GM12878 (cell line): Measurements from ENCODE around the gene BAIAP2L1. TPM values are rescaled to one million over a fixed set of nuclear protein-coding genes. Genes with fewer than 3 reads are reported as not detected.

Experiments used
- ATAC-seq: fragments of 200-7000 bp; cut with Tn5 transposase; 3 replicates; pipeline ENCODE4 v1.9.1; 2020; ENCODE audit warnings: mild to moderate bottlenecking, moderate library complexity
- BruUV-seq: library from RNA; stranded (reverse); fragments of 400-500 nt; replicated peaks from 2 replicates; lab custom pipeline; 2021; lab: Mats Ljungman, UMichigan
- CTCF ChIA-PET: fragments of 300-600 bp; sonication (Branson Sonifier 250); formaldehyde crosslinking; extraction: SDS; loops from one replicate; lab custom pipeline; 2021; ENCODE audit warnings: inconsistent platforms; lab: Yijun Ruan, JAX
- POLR2A ChIA-PET: fragments of 350-600 bp; formaldehyde crosslinking; extraction: SDS; loops from one replicate; lab custom pipeline; 2021; ENCODE audit warnings: inconsistent platforms; lab: Charles Lee
- RAD21 ChIA-PET: fragments of 300-600 bp; sonication (Branson Sonifier 250); formaldehyde crosslinking; loops from one replicate; lab custom pipeline; 2023; ENCODE audit warnings: antibody characterized with exemption; ENCODE audit not compliant: unreplicated experiment; lab: Charles Lee
- SMC1A ChIA-PET: fragments of 300-600 bp; sonication (Branson Sonifier 250); formaldehyde crosslinking; loops from one replicate; lab custom pipeline; 2023; ENCODE audit not compliant: unreplicated experiment, uncharacterized antibody; lab: Charles Lee
- DNase-seq: peaks from one replicate; pipeline ENCODE4 v3.0.0-alpha.2; 2011; ENCODE audit warnings: low read depth, low spot score
- FAIRE-seq: peaks from 3 replicates; lab custom pipeline; 2011; peaks lifted over from hg19 to GRCh38; lab: Jason Lieb, UNC
- H2AFZ ChIP-seq: 2 replicates; pipeline ENCODE4 v1.6.0; 2011; ENCODE audit warnings: low read depth, low read length, control low read depth; ENCODE audit not compliant: control insufficient read depth
- H3K27ac ChIP-seq: 2 replicates; pipeline ENCODE4 v1.5.1; 2011; ENCODE audit warnings: control low read depth; ENCODE audit not compliant: control insufficient read depth, insufficient read depth
- H3K27me3 ChIP-seq, 2 experiments: replicated peaks in 1 of 2; 2 replicates each; pipeline versions ENCODE4 v1.6.0 to v1.6.1; 2011; ENCODE audit warnings: low read length in 1 of 2; ENCODE audit not compliant: control insufficient read depth in 2 of 2, insufficient read depth in 2 of 2
- H3K36me3 ChIP-seq, 2 experiments: 2 replicates each; pipeline ENCODE4 v1.5.1; 2011; ENCODE audit warnings: low read length in 1 of 2; ENCODE audit not compliant: control insufficient read depth in 2 of 2, insufficient read depth in 2 of 2
- H3K4me1 ChIP-seq: 2 replicates; pipeline ENCODE4 v1.6.1; 2011; ENCODE audit warnings: mild to moderate bottlenecking, low read length, moderate library complexity, mixed read lengths; ENCODE audit not compliant: control insufficient read depth, insufficient read depth
- H3K4me2 ChIP-seq: 2 replicates; pipeline ENCODE4 v1.6.0; 2011; ENCODE audit warnings: control low read depth; ENCODE audit not compliant: control insufficient read depth, insufficient read depth
- H3K4me3 ChIP-seq: fragments of 200-600 bp; sonication (generic); 2 replicates; pipeline ENCODE4 v1.5.1; 2016
- H3K79me2 ChIP-seq: 2 replicates; pipeline ENCODE4 v1.6.0; 2011; ENCODE audit warnings: low read length; ENCODE audit not compliant: control insufficient read depth, insufficient read depth
- H3K9ac ChIP-seq: 2 replicates; pipeline ENCODE4 v1.8.0; 2011; ENCODE audit warnings: low read length, control low read depth, mixed read lengths; ENCODE audit not compliant: control insufficient read depth, insufficient read depth
- H3K9me3 ChIP-seq: replicated peaks from 3 replicates; pipeline ENCODE4 v1.5.1; 2011; ENCODE audit warnings: mild to moderate bottlenecking, low read length; ENCODE audit not compliant: control insufficient read depth, insufficient read depth
- H4K20me1 ChIP-seq: 2 replicates; pipeline ENCODE4 v1.6.0; 2011; ENCODE audit not compliant: control insufficient read depth, insufficient read depth
- ASH2L ChIP-seq: fragments of 300-600, 200-600 bp; sonication (generic); IDR thresholded peaks from 2 replicates; pipeline ENCODE4 v1.6.1; 2017; ENCODE audit warnings: low read depth, mild to moderate bottlenecking, borderline replicate concordance
- EED ChIP-seq: sonication (generic); IDR thresholded peaks from 2 replicates; pipeline ENCODE4 v1.6.1; 2016; ENCODE audit warnings: antibody characterized with exemption, low read depth
- ESRRA ChIP-seq: IDR thresholded peaks from 2 replicates; pipeline ENCODE4 v1.6.1; 2012; ENCODE audit warnings: mild to moderate bottlenecking, low read length, improper control_type of control experiment
- GABPA ChIP-seq: IDR thresholded peaks from 2 replicates; pipeline ENCODE4 v1.6.1; 2014; ENCODE audit warnings: antibody characterized with exemption, low read depth, mild to moderate bottlenecking, inconsistent platforms
- IRF3 ChIP-seq: fragments of 450-650 bp; IDR thresholded peaks from 2 replicates; pipeline ENCODE4 v1.6.1; 2014; ENCODE audit warnings: mild to moderate bottlenecking
- MEF2A ChIP-seq: IDR thresholded peaks from 2 replicates; pipeline ENCODE4 v1.6.1; 2011; ENCODE audit warnings: low read depth, mild to moderate bottlenecking, low read length, moderate library complexity; ENCODE audit not compliant: insufficient read depth
- MTA3 ChIP-seq: IDR thresholded peaks from 2 replicates; pipeline ENCODE4 v1.6.1; 2012; ENCODE audit warnings: low read length, inconsistent platforms, borderline replicate concordance
- MXI1 ChIP-seq: fragments of 150-350 bp; IDR thresholded peaks from 2 replicates; pipeline ENCODE4 v1.6.1; 2011; ENCODE audit warnings: low read depth, mild to moderate bottlenecking, inconsistent platforms, low read length, improper control_type of control experiment
- NR2C2 ChIP-seq: IDR thresholded peaks from 2 replicates; pipeline ENCODE4 v1.6.1; 2011; ENCODE audit warnings: borderline replicate concordance, low read depth; ENCODE audit not compliant: control insufficient read depth, insufficient read length
- PAX8 ChIP-seq: fragments of 450-650 bp; IDR thresholded peaks from 2 replicates; pipeline ENCODE4 v1.6.1; 2017; ENCODE audit warnings: mild to moderate bottlenecking, moderate library complexity
- RAD51 ChIP-seq: fragments of 450-650 bp; IDR thresholded peaks from 2 replicates; pipeline ENCODE4 v1.6.1; 2016; ENCODE audit warnings: moderate library complexity, mild to moderate bottlenecking, inconsistent platforms
- RELB ChIP-seq: fragments of 450-650 bp; IDR thresholded peaks from 2 replicates; pipeline ENCODE4 v1.6.1; 2017; ENCODE audit warnings: low read depth, mild to moderate bottlenecking, moderate library complexity
- SIX5 ChIP-seq: IDR thresholded peaks from 2 replicates; pipeline ENCODE4 v1.6.1; 2011; ENCODE audit warnings: mild to moderate bottlenecking, low read depth, low read length, moderate library complexity; ENCODE audit not compliant: severe bottlenecking
- ZNF384 ChIP-seq: IDR thresholded peaks from 2 replicates; pipeline ENCODE4 v1.6.1; 2012; ENCODE audit warnings: low read depth, mild to moderate bottlenecking, low read length, improper control_type of control experiment, borderline replicate concordance
- WGBS: methylation state at CpG from one replicate; pipeline ENCODE4 v1.1.6; 2016; ENCODE audit warnings: low lambda C conversion rate; ENCODE audit not compliant: insufficient replicate concordance, insufficient coverage; ENCODE audit errors: missing lambda C conversion rate; 5-methylcytosine and 5-hydroxymethylcytosine counted together
- in situ Hi-C: fragments of 300-500 bp; cut with MboI; formaldehyde crosslinking; loops from 9 replicates; pipeline ENCODE4 v1.14.3; 2018; ENCODE audit warnings: mixed read lengths
- intact Hi-C: fragments of 100-400 bp; cut with micrococcal nuclease; formaldehyde crosslinking; loops from one replicate; pipeline ENCODE4 v1.14.2; 2022; ENCODE audit not compliant: unreplicated experiment
- polyA plus RNA-seq, 11 experiments: library from polyadenylated mRNA; depleted of rRNA in 4 of 11; unstranded in 6 of 11; stranded (reverse) in 5 of 11; fragments of >200 nt; fragmentation: Nextera tagmentation in 4 of 11; fragmentation: Illumina TruSeq in 1 of 11; extraction: Ambion mirVana in 4 of 11; extraction: Trizol in 1 of 11; gene quantifications; 1 replicate in 1 of 11; 2 replicates in 10 of 11; pipeline versions ENCODE4 v1.2.1 to v1.2.3, GENCODE V29; 2011 to 2016; ENCODE audit warnings: inconsistent platforms in 2 of 11, missing spikeins in 2 of 11, low read depth in 1 of 11
- total RNA-seq, 4 experiments: library from RNA; depleted of rRNA in 3 of 4; stranded (reverse); fragments of >200 nt in 3 of 4; fragmentation: Illumina TruSeq in 1 of 4; extraction: Trizol in 1 of 4; gene quantifications; 2 replicates each; pipeline versions ENCODE4 v1.2.1 to v1.2.3, GENCODE V29; 2013 to 2021

BAIAP2L1 gene
- total and polyA plus RNA-seq, 10 of the 15 experiments (the other 5 are each of a cell fraction or from before 2014, with no cell fraction given), result 8.9 to 60.2 (median 35.7) TPM

DNA sequence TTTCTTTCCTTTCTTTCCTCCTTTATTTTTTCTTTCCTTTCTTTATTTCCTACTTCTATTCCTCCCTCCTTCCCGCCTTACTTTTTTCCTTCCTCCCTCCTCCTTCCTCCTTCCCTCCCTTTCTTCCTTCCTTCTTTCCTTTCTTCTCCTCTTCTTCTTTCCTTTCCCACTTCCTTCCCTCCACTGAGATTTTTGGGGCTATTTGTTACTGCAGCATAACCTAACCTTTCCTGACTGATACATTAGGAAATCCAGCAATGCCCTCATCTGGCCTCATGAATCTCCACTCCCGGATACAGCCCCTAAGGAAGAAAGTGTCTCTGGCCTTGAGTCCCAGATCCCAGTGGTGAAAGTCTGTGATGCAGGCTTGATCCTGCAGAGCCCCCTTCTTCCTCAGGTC, 38.6 kb upstream of the BAIAP2L1 start (continued):
- TF ChIP-seq ESRRA, result no peak
- no peak for TF ChIP-seq GABPA
- no peak for TF ChIP-seq EED
- no peak for TF ChIP-seq RELB
- TF ChIP-seq ASH2L, result no peak
- TF ChIP-seq SIX5, result no peak

GRCh38 chr7:98434087-98434486, 33.2 kb upstream of the BAIAP2L1 start:
- H3K4me1 ChIP-seq, result no peaks in the 10 kb centered on the region
- no peak overlapping the region for H2AFZ ChIP-seq
- DNase-seq (no peak), ATAC-seq (no peak), FAIRE-seq (no peak)
- H3K9me3 ChIP-seq, result no peaks in the 10 kb centered on the region; the same call in 2 of the 3 replicates
- WGBS, result 42% methylated on average over 8 of the region's 10 CpGs
- H3K36me3 ChIP-seq, result no peaks in the 10 kb centered on the region
- H3K27ac ChIP-seq, result no peak overlapping the region
- no peak overlapping the region for H3K4me3 ChIP-seq
- ChIA-PET POLR2A (no interaction called here), RAD21 (interaction anchor here (1.0 to 2.2 kb wide), 3 partner anchors 308 to 403 kb away, joined by 3 to 6 read pairs (median 5); no protein-coding TSS in a partner anchor), CTCF (interaction anchor here (0.6 to 12.8 kb wide), 5 partner anchors 312 to 883 kb away, joined by 3 to 128 read pairs (median 9); no protein-coding TSS in a partner anchor), SMC1A (interaction anchor here (0.7 kb wide), 1 partner anchor 407 kb away, joined by 5 read pairs; no protein-coding TSS in a partner anchor)
- no peak overlapping the region for H3K9ac ChIP-seq
- no peak for TF ChIP-seq IRF3
- no peak for TF ChIP-seq RAD51
- TF ChIP-seq MTA3, result no peak
- no peak for TF ChIP-seq NR2C2
- no peak for TF ChIP-seq MEF2A
- TF ChIP-seq PAX8, result no peak
- TF ChIP-seq MXI1, result no peak
- no peak for TF ChIP-seq ZNF384
- TF ChIP-seq GABPA, result no peak
- intact Hi-C loops (no loop called here), in situ Hi-C loops (loop anchor here (5.0 kb wide), 2 partner anchors 313 to 408 kb away; no protein-coding TSS in a partner anchor)
- no TSS peak for BruUV-seq
- no peaks in the 10 kb centered on the region for H3K79me2 ChIP-seq
- no peaks in the 10 kb centered on the region; a peak in 1 of 4 replicates for H3K27me3 ChIP-seq
- H3K4me2 ChIP-seq, result no peak overlapping the region
- no peaks in the 10 kb centered on the region for H4K20me1 ChIP-seq
